ENCODE data around the gene KIAA1143.
A peak's percentile ranks its signal among the peaks of the same experiment; 100 is the strongest.

Gene KIAA1143

GRCh38 chr3:44762170-44762677, 805 bp upstream of the KIAA1143 start:
- Histone ChIP-seq H3K27ac (ENCODE audit: low read depth, low read length) (no peak overlapping the region), H3K36me3 (ENCODE audit: control insufficient read depth in 5 of 5, insufficient read depth in 5 of 5, low read length in 5 of 5) (peaks cover 0 to 4% (median 0%) of the 10 kb centered on the region in 5 donors), H3K4me3 (ENCODE audit: low read depth in 1 of 5, low read length in 5 of 5) (peak overlapping the region; percentile 62 to 96 (median 88)), H3K9ac (ENCODE audit: low read length in 5 of 5) (peak overlapping the region in 3 of 5 donors; percentile 55 to 95 (median 89)), H3K27me3 (ENCODE audit: control insufficient read depth in 5 of 5, insufficient read depth in 4 of 5, low read length in 5 of 5) (no peaks in the 10 kb centered on the region), H3K4me1 (ENCODE audit: control insufficient read depth in 5 of 5, insufficient read depth in 5 of 5, low read length in 5 of 5) (peaks cover 0 to 18% (median 14%) of the 10 kb centered on the region in 5 donors), H3K9me3 (ENCODE audit: control insufficient read depth in 5 of 5, low read length in 5 of 5) (no peaks in the 10 kb centered on the region)

DNA sequence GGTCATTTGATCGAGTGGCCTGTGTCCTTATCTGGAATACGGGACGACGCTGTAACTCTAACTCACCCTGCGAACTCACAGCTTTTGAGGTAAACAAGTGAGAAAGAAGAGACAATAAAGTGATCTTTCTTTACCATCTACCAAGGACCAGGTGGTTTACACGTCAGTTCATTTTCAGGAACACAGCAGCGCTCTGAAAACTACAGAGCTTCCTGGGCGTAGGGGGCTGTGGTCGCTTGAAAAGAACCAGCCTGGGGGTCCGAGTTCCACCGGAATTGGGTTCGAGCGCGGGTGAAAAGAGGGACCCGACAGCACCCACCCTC, 357 bp downstream of the KIAA1143 start:
- Histone ChIP-seq H3K4me1 (ENCODE audit: control insufficient read depth in 5 of 5, insufficient read depth in 5 of 5, low read length in 5 of 5) (peaks cover 0 to 18% (median 14%) of the 10 kb centered on the region in 5 donors), H3K9me3 (ENCODE audit: control insufficient read depth in 5 of 5, low read length in 5 of 5) (no peaks in the 10 kb centered on the region), H3K36me3 (ENCODE audit: control insufficient read depth in 5 of 5, insufficient read depth in 5 of 5, low read length in 5 of 5) (peaks cover 0 to 4% (median 0%) of the 10 kb centered on the region in 5 donors), H3K4me3 (ENCODE audit: low read depth in 1 of 5, low read length in 5 of 5) (peak overlapping the region; percentile 62 to 96 (median 95)), H3K27ac (ENCODE audit: low read depth, low read length) (peak overlapping the region; percentile 74), H3K27me3 (ENCODE audit: control insufficient read depth in 5 of 5, insufficient read depth in 4 of 5, low read length in 5 of 5) (no peaks in the 10 kb centered on the region), H3K9ac (ENCODE audit: low read length in 5 of 5) (peak overlapping the region; percentile 57 to 95 (median 87))

DNA sequence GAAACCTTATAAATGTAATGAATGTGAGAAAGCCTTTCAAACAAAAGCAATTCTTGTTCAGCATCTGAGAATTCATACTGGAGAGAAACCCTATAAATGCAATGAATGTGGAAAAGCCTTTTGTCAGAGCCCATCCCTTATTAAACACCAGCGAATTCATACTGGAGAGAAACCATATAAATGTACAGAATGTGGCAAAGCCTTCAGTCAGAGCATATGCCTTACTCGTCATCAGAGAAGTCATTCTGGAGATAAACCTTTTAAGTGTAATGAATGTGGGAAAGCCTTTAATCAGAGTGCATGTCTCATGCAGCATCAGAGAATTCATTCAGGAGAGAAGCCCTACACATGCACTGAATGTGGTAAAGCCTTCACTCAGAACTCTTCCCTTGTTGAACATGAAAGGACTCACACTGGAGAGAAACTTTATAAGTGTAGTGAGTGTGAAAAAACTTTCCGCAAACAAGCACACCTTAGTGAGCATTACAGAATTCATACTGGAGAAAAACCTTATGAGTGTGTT, 26.7 kb downstream of the KIAA1143 start:
- Histone ChIP-seq H3K9ac (ENCODE audit: low read length in 5 of 5) (no peak overlapping the region), H3K27ac (ENCODE audit: low read depth, low read length) (no peak overlapping the region), H3K36me3 (ENCODE audit: control insufficient read depth in 5 of 5, insufficient read depth in 5 of 5, low read length in 5 of 5) (peaks cover 31 to 40% (median 38%) of the 10 kb centered on the region in 5 donors), H3K4me1 (ENCODE audit: control insufficient read depth in 5 of 5, insufficient read depth in 5 of 5, low read length in 5 of 5) (peaks cover 0 to 10% (median 6%) of the 10 kb centered on the region in 5 donors), H3K27me3 (ENCODE audit: control insufficient read depth in 5 of 5, insufficient read depth in 4 of 5, low read length in 5 of 5) (no peaks in the 10 kb centered on the region), H3K4me3 (ENCODE audit: low read depth in 1 of 5, low read length in 5 of 5) (peak overlapping the region in 4 of 5 donors; percentile 18 to 52 (median 36)), H3K9me3 (ENCODE audit: control insufficient read depth in 5 of 5, low read length in 5 of 5) (peaks cover 52 to 89% (median 84%) of the 10 kb centered on the region in 5 donors)

- Histone ChIP-seq H3K27me3 (ENCODE audit: control insufficient read depth in 5 of 5, insufficient read depth in 4 of 5, low read length in 5 of 5) (no peaks in the 10 kb centered on the region), H3K27ac (ENCODE audit: low read depth, low read length) (peak within 1 kb of the TSS; percentile 50), H3K36me3 (ENCODE audit: control insufficient read depth in 5 of 5, insufficient read depth in 5 of 5, low read length in 5 of 5) (peaks cover 26 to 34% (median 31%) of the 10 kb centered on the region in 5 donors), H3K9me3 (ENCODE audit: control insufficient read depth in 5 of 5, low read length in 5 of 5) (peaks cover 32 to 74% (median 64%) of the 10 kb centered on the region in 5 donors), H3K4me1 (ENCODE audit: control insufficient read depth in 5 of 5, insufficient read depth in 5 of 5, low read length in 5 of 5) (peaks cover 0 to 17% (median 15%) of the 10 kb centered on the region in 5 donors), H3K9ac (ENCODE audit: low read length in 5 of 5) (peak within 1 kb of the TSS; percentile 72 to 84 (median 80)), H3K4me3 (ENCODE audit: low read depth in 1 of 5, low read length in 5 of 5) (peak within 1 kb of the TSS; percentile 92 to 100 (median 97))
Measured at GRCh38 chr3:44729384-44729910, 32.0 kb downstream of the KIAA1143 start, which contains the start of gene ZNF501. ZNF501 (plus strand) TSS chr3:44729635; CDS start chr3:44734422, 4,787 bp downstream.

DNA sequence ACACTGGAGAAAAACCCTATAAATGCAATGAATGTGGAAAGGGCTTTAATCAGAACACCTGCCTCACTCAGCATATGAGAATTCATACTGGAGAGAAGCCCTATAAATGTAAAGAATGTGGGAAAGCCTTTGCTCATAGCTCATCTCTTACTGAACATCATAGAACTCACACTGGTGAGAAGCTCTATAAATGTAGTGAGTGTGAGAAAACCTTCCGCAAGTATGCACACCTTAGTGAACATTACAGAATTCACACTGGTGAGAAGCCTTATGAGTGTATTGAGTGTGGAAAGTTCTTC, 39.4 kb downstream of the KIAA1143 start:
- Histone ChIP-seq H3K36me3 (ENCODE audit: control insufficient read depth in 5 of 5, insufficient read depth in 5 of 5, low read length in 5 of 5) (peaks cover 22 to 51% (median 39%) of the 10 kb centered on the region in 5 donors), H3K9ac (ENCODE audit: low read length in 5 of 5) (no peak overlapping the region), H3K9me3 (ENCODE audit: control insufficient read depth in 5 of 5, low read length in 5 of 5) (peaks cover 70 to 98% (median 86%) of the 10 kb centered on the region in 5 donors), H3K27me3 (ENCODE audit: control insufficient read depth in 5 of 5, insufficient read depth in 4 of 5, low read length in 5 of 5) (peaks cover 0 to 5% (median 0%) of the 10 kb centered on the region in 5 donors), H3K4me3 (ENCODE audit: low read depth in 1 of 5, low read length in 5 of 5) (peak overlapping the region; percentile 30 to 59 (median 47)), H3K27ac (ENCODE audit: low read depth, low read length) (no peak overlapping the region), H3K4me1 (ENCODE audit: control insufficient read depth in 5 of 5, insufficient read depth in 5 of 5, low read length in 5 of 5) (peaks cover 0 to 5% (median 0%) of the 10 kb centered on the region in 5 donors)

DNA sequence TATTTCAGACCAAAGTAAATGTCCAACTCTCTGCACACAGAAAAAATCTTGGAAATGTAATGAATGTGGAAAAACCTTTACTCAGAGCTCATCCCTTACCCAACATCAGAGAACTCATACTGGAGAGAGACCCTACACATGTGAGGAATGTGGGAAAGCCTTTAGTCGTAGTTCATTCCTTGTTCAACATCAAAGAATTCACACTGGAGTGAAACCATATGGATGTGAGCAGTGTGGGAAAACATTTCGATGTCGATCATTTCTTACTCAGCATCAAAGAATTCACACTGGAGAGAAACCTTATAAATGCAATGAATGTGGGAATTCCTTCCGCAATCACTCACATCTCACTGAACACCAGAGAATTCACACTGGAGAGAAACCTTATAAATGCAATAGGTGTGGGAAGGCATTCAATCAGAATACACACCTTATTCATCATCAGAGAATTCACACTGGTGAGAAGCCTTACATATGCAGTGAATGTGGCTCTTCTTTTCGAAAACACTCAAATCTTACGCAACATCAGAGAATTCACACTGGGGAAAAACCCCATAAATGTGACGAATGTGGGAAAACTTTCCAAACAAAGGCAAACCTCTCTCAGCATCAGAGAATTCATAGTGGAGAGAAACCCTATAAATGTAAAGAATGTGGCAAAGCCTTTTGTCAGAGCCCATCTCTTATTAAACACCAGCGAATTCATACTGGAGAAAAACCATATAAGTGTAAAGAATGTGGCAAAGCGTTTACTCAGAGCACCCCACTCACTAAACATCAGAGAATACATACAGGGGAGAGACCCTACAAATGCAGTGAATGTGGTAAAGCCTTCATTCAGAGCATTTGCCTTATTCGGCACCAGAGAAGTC, 40.0 kb downstream of the KIAA1143 start:
- Histone ChIP-seq H3K4me3 (ENCODE audit: low read depth in 1 of 5, low read length in 5 of 5) (peak overlapping the region; percentile 30 to 59 (median 47)), H3K36me3 (ENCODE audit: control insufficient read depth in 5 of 5, insufficient read depth in 5 of 5, low read length in 5 of 5) (peaks cover 22 to 53% (median 39%) of the 10 kb centered on the region in 5 donors), H3K9me3 (ENCODE audit: control insufficient read depth in 5 of 5, low read length in 5 of 5) (peaks cover 70 to 99% (median 88%) of the 10 kb centered on the region in 5 donors), H3K27me3 (ENCODE audit: control insufficient read depth in 5 of 5, insufficient read depth in 4 of 5, low read length in 5 of 5) (peaks cover 0 to 5% (median 0%) of the 10 kb centered on the region in 5 donors), H3K9ac (ENCODE audit: low read length in 5 of 5) (peak overlapping the region in 1 of 5 donors; percentile 84), H3K27ac (ENCODE audit: low read depth, low read length) (no peak overlapping the region), H3K4me1 (ENCODE audit: control insufficient read depth in 5 of 5, insufficient read depth in 5 of 5, low read length in 5 of 5) (peaks cover 0 to 5% (median 0%) of the 10 kb centered on the region in 5 donors)

- peak within 1 kb of the TSS; percentile 88 to 96 (median 92) for H3K4me3 ChIP-seq (ENCODE audit: low read depth in 1 of 5, low read length in 5 of 5)
- peak within 1 kb of the TSS; percentile 22 to 93 (median 76) for H3K9ac ChIP-seq (ENCODE audit: low read length in 5 of 5)
- peaks cover 0 to 11% (median 4%) of the 10 kb centered on the region in 5 donors for H3K27me3 ChIP-seq (ENCODE audit: control insufficient read depth in 5 of 5, insufficient read depth in 4 of 5, low read length in 5 of 5)
- H3K27ac ChIP-seq (ENCODE audit: low read depth, low read length), result peak within 1 kb of the TSS; percentile 77
- H3K9me3 ChIP-seq (ENCODE audit: control insufficient read depth in 5 of 5, low read length in 5 of 5), result peaks cover 6 to 39% (median 18%) of the 10 kb centered on the region in 5 donors
- H3K36me3 ChIP-seq (ENCODE audit: control insufficient read depth in 5 of 5, insufficient read depth in 5 of 5, low read length in 5 of 5), result peaks cover 0 to 7% (median 4%) of the 10 kb centered on the region in 5 donors
- H3K4me1 ChIP-seq (ENCODE audit: control insufficient read depth in 5 of 5, insufficient read depth in 5 of 5, low read length in 5 of 5), result peaks cover 0 to 14% (median 11%) of the 10 kb centered on the region in 5 donors
Measured at GRCh38 chr3:44712455-44713075, 48.9 kb downstream of the KIAA1143 start, which contains the start of gene ZNF502. ZNF502 (plus strand) TSS chr3:44712660; CDS start chr3:44720262, 7,602 bp downstream.

Data from subcutaneous abdominal adipose tissue (tissue), 5 donors.